A549 treated with ZK216348 at 1 μM for 4 hours (cell line): ENCODE data around the gene GLDN. TPM values are rescaled to one million over a fixed set of nuclear protein-coding genes. Genes with fewer than 3 reads are reported as not detected.

Experiments
- total RNA-seq: library from RNA; stranded (reverse); fragments of 200-300 nt; extraction: Qiagen RNA extraction; gene quantifications from 5 replicates; pipeline ENCODE4 v1.2.3, GENCODE V29; 2022; ENCODE audit warnings: low read depth

Gene GLDN
- total RNA-seq, result not detected in 5 replicates

DNA sequence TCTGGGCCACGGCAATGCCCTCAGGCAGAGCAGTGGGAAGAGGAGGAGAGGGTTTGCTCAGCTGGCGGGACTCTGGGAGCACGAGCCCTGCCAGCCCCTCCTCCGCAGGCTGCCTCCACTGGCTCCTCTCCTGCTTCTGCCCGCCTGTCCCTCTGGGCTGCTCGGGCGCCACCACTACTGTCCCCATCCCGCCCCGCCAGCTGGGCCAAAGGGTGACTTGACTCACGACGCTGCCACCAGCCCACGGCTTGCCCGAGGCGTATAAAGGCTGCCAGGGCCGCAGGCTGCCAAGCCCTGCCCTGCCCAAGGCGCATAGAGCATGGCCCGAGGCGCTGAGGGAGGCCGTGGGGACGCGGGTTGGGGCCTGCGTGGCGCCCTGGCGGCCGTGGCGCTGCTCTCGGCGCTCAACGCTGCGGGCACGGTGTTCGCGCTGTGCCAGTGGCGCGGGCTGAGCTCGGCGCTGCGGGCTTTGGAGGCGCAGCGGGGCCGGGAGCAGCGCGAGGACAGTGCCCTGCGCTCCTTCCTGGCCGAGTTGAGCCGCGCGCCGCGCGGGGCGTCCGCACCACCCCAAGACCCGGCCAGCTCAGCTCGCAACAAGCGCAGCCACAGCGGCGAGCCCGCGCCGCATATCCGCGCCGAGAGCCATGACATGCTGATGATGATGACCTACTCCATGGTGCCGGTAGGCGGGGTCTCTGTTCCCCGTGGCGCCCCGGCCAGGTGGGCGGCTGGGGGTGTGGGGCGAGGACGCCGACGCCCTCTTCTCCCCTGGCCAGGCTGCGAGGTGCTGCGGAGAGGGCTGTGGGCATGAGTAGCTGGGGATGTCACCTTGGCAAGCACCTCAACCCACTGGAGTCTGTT lies at the start of gene GLDN:
Gene GLDN, plus strand, starts transcription at position 290 of the 861 bp plus-strand sequence. Its CDS starts 30 bp downstream, at position 320.

GRCh38 chr15:51338496-51338895 lies 3.0 kb upstream of the GLDN start, which contains the start of gene CYP19A1:
TSS of gene CYP19A1 (minus strand) at chr15:51338596. CDS start at chr15:51242912, 95,684 bp downstream.

Other genes with a start within 250 kb of the GLDN start
- 13.1 to 22.4 TPM (median 16.4 TPM) in 5 replicates for gene TNFAIP8L3, start 246.7 kb upstream of the GLDN start, total RNA-seq
- 0.14 to 0.30 TPM (median 0.18 TPM) in 5 replicates for gene CYP19A1, start 3.1 kb upstream of the GLDN start, total RNA-seq